HG03520 (cell line): ENCODE measurements around the gene NPHP4.

Experiments
- ATAC-seq: cut with Tn5 transposase; IDR thresholded peaks from one replicate; pipeline ENCODE4 v1.9.1; 2021; ENCODE audit warnings: mild to moderate bottlenecking, moderate library complexity; ENCODE audit not compliant: unreplicated experiment

The NPHP4 gene

DNA sequence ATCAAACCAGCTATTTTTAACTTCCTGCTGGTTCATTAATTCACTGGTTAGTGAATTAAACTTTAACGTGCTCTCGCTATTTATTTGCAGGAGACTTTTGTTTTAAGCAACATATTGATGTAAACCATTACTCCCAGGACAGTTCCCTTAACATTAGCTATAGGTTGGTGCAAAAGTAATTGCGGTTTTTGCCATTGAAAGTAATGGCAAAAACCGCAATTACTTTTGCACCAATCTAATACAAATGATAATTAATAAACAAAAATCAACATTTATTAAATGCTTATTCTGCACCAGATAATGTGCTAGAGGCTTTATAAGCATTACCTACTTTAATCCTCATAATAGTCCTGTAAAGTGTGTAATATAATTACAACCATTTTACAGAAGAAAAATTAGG is 176.5 kb downstream of the NPHP4 start:
- ATAC-seq: no peak

- no peak for ATAC-seq
These were observed 177.0 kb downstream of the NPHP4 start for GRCh38 chr1:5815211-5815610.

DNA sequence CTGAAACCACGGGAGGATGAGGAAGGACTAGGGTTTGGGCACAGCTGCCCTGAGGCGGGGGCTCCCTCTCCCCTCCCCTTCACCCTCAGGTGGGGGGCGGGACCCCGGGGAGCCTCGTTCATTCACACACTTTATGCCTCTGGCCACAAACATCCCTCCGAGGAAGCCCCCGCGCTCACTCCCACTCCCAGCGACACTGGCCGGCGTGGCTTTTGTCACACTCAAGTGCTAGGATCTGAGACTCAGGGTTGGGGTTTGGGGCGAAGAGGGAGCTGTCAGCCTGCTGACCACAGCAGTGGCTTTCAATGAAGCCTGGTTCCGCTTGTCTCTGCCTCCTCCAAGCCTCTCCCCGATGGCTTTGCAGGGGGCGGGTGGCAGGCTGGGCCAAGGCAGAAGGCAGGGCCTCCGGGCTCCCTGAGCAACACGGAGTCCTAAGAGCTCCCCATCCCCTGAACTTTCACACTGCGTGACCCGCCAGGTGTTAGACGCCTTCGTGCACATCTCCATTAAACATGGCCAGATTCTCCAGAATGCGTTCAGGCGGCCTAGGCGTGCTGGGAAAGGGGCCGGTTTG is 178.1 kb downstream of the NPHP4 start:
- ATAC-seq: no peak

DNA sequence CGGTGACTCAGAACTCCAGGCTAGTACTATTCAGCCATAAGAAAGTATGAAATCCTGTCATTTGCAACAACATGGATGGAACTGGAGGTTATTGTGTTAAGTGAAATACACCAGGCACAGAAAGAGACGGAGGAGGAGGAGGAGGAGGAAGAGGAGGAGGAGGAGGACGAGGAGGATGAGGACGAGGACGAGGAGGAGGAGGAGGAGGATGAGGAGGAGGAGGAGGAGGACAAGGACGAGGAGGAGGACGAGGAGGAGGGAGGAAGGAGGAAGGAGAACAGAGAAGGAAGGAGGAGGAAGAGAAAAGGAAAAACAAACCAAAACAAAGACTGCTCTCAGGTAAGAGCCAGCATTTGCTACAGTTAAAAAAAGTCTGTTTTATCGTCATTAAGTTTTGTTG is 178.7 kb downstream of the NPHP4 start:
- no peak for ATAC-seq
